ENCODE measurements around the gene CNOT4. TPM values are rescaled to one million over a fixed set of nuclear protein-coding genes. Genes with fewer than 3 reads are reported as not detected.

Gene CNOT4
- total and polyA plus RNA-seq, 10 of the 15 experiments (the other 5 are each of a cell fraction or from before 2014, with no cell fraction given): 9.4 to 29.6 (median 16.6) TPM

- TF ChIP-seq, protein P1, sequence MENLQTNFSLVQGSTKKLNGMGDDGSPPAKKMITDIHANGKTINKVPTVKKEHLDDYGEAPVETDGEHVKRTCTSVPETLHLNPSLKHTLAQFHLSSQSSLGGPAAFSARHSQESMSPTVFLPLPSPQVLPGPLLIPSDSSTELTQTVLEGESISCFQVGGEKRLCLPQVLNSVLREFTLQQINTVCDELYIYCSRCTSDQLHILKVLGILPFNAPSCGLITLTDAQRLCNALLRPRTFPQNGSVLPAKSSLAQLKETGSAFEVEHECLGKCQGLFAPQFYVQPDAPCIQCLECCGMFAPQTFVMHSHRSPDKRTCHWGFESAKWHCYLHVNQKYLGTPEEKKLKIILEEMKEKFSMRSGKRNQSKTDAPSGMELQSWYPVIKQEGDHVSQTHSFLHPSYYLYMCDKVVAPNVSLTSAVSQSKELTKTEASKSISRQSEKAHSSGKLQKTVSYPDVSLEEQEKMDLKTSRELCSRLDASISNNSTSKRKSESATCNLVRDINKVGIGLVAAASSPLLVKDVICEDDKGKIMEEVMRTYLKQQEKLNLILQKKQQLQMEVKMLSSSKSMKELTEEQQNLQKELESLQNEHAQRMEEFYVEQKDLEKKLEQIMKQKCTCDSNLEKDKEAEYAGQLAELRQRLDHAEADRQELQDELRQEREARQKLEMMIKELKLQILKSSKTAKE (IDR thresholded peaks at IDR 0.05; ENCODE audit: low read depth, poor library complexity, severe bottlenecking): peak; percentile 59
- TF ChIP-seq RFX5 (IDR thresholded peaks at IDR 0.05; ENCODE audit: low read depth, low read length): no peak
- no peak for TF ChIP-seq SRF (IDR thresholded peaks at IDR 0.05; ENCODE audit: low read depth in 2 of 2, low read length in 2 of 2)
- no peak for TF ChIP-seq SP1 (IDR thresholded peaks at IDR 0.05; ENCODE audit: low read depth, low read length)
- no peak for TF ChIP-seq HSF1 (IDR thresholded peaks at IDR 0.05; ENCODE audit: low read depth, low read length)
- TF ChIP-seq SIN3A (IDR thresholded peaks at IDR 0.05; ENCODE audit: low read depth, low read length): peak; percentile 86; the same call in 1 of the 2 replicates
- peak; percentile 39; the same call in 1 of the 2 replicates for TF ChIP-seq IRF4 (IDR thresholded peaks at IDR 0.05; ENCODE audit: low read depth, low read length)
- peak; percentile 91 for TF ChIP-seq IKZF1 (conservative IDR thresholded peaks at IDR 0.05)
- no peak for TF ChIP-seq PAX5 (IDR thresholded peaks at IDR 0.05; ENCODE audit: borderline replicate concordance, low read depth, low read length)
- peak; percentile 13; the same call in 1 of the 2 replicates for TF ChIP-seq EED (IDR thresholded peaks at IDR 0.05; ENCODE audit: low read depth)
- 0 out of 4 replicates have a peak, but pooled peaks of 1 of the 2 experiments have one; percentile 7 for TF ChIP-seq BHLHE40 (IDR thresholded peaks at IDR 0.05; ENCODE audit: borderline replicate concordance in 1 of 2, low read depth in 2 of 2, low read length in 1 of 2)
- TF ChIP-seq CREB1 (IDR thresholded peaks at IDR 0.05; ENCODE audit: low read depth): peak; percentile 96
- no peak for TF ChIP-seq ATF2 (IDR thresholded peaks at IDR 0.05; ENCODE audit: low read length)
- peak; percentile 90 for TF ChIP-seq POLR2AphosphoS5 (IDR thresholded peaks at IDR 0.05; ENCODE audit: low read length)
- TF ChIP-seq, protein P2, sequence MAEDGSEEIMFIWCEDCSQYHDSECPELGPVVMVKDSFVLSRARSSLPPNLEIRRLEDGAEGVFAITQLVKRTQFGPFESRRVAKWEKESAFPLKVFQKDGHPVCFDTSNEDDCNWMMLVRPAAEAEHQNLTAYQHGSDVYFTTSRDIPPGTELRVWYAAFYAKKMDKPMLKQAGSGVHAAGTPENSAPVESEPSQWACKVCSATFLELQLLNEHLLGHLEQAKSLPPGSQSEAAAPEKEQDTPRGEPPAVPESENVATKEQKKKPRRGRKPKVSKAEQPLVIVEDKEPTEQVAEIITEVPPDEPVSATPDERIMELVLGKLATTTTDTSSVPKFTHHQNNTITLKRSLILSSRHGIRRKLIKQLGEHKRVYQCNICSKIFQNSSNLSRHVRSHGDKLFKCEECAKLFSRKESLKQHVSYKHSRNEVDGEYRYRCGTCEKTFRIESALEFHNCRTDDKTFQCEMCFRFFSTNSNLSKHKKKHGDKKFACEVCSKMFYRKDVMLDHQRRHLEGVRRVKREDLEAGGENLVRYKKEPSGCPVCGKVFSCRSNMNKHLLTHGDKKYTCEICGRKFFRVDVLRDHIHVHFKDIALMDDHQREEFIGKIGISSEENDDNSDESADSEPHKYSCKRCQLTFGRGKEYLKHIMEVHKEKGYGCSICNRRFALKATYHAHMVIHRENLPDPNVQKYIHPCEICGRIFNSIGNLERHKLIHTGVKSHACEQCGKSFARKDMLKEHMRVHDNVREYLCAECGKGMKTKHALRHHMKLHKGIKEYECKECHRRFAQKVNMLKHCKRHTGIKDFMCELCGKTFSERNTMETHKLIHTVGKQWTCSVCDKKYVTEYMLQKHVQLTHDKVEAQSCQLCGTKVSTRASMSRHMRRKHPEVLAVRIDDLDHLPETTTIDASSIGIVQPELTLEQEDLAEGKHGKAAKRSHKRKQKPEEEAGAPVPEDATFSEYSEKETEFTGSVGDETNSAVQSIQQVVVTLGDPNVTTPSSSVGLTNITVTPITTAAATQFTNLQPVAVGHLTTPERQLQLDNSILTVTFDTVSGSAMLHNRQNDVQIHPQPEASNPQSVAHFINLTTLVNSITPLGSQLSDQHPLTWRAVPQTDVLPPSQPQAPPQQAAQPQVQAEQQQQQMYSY (CRISPR knock-in tag; IDR thresholded peaks at IDR 0.05): no peak
- no peak for TF ChIP-seq NFYA (IDR thresholded peaks at IDR 0.05; ENCODE audit: borderline replicate concordance, low read depth, low read length)
- peak; percentile 83; the same call in 1 of the 2 replicates for TF ChIP-seq CHD1 (IDR thresholded peaks at IDR 0.05; ENCODE audit: low read depth, low read length)
- peak; percentile 86; the same call in 1 of the 2 replicates for TF ChIP-seq WRNIP1 (IDR thresholded peaks at IDR 0.05; ENCODE audit: borderline replicate concordance, low read depth, low read length)
- no peak; the same call in 1 of the 2 replicates for TF ChIP-seq ZBED1 (IDR thresholded peaks at IDR 0.05; ENCODE audit: borderline replicate concordance)
- TF ChIP-seq ETV6 (conservative IDR thresholded peaks at IDR 0.05 in 1 of 2, IDR thresholded peaks at IDR 0.05 in 1 of 2; ENCODE audit: borderline replicate concordance in 1 of 2, low read depth in 1 of 2): no peak
Observed at GRCh38 chr7:135557455-135558336, 47.8 kb upstream of the CNOT4 start, which contains the start of gene NUP205 (continued).

All from GM12878 (cell line).